Stimulated activated naive B cell treated with anti-CD40 and anti-IgM and Interleukin-4, amounts not matched to agents 10 μg/mL and 1 μg/mL and 100 μg/mL, for 72 hours (primary cell): ENCODE results near the gene PTPRC.
A peak's percentile ranks its signal among the peaks of the same experiment; 100 is the strongest.

Source experiments
- ATAC-seq, 2 donors: fragments of 150-1000 bp; cut with Tn5 transposase; replicated peaks; 2 replicates each; pipeline ENCODE4 v1.10.0; 2021; ENCODE audit warnings: moderate library complexity in 1 of 2
- DNase-seq: peaks from one replicate; pipeline ENCODE4 v3.0.0; 2021
- H3K27ac Mint-ChIP-seq: one replicate; pipeline ENCODE4 v1.8.0; 2022; ENCODE audit warnings: mild to moderate bottlenecking, mixed read lengths
- H3K27me3 Mint-ChIP-seq, 2 donors: one replicate each; pipeline ENCODE4 v1.8.0; 2022; ENCODE audit warnings: mixed read lengths in 2 of 2
- H3K36me3 Mint-ChIP-seq, 2 donors: one replicate each; pipeline ENCODE4 v1.8.0; 2022; ENCODE audit warnings: mixed read lengths in 2 of 2, mild to moderate bottlenecking in 1 of 2
- H3K4me1 Mint-ChIP-seq, 2 donors: one replicate each; pipeline ENCODE4 v1.8.0; 2022; ENCODE audit warnings: mixed read lengths in 2 of 2, mild to moderate bottlenecking in 1 of 2
- H3K4me3 Mint-ChIP-seq, 2 donors: one replicate each; pipeline ENCODE4 v1.8.0; 2022; ENCODE audit warnings: mild to moderate bottlenecking in 2 of 2, mixed read lengths in 2 of 2, moderate library complexity in 1 of 2
- H3K9me3 Mint-ChIP-seq, 2 donors: one replicate each; pipeline ENCODE4 v1.8.0; 2022; ENCODE audit warnings: mixed read lengths in 2 of 2, mild to moderate bottlenecking in 1 of 2

Gene PTPRC

DNA sequence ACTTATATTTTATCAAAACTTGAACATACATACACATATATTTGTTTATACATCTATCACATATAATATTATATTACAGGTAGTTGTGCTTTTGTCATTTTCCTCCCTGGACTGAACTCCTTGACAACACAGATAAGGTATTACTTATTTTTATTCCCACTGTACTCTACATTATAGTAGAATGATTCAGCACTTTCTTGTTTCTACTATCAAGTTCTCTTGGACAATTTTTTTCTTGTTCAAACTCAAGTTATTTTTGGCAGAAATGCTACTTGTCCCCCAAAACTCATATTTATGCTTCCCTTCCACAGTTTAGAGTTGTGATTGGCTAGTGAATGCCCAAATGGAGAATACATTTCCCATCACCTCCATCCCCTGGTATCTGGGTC, 10.8 kb upstream of the PTPRC start:
- no peak for ATAC-seq
- Mint-ChIP-seq H3K27ac (peak overlapping the region; percentile 88), H3K9me3 (peaks cover 5 to 12% of the 10 kb centered on the region in 2 donors)

GRCh38 chr1:198629610-198630009, 9.2 kb upstream of the PTPRC start:
- ATAC-seq: no peak
- peaks cover 40 to 85% of the 10 kb centered on the region in 2 donors for H3K4me1 Mint-ChIP-seq
- H3K27me3 Mint-ChIP-seq: no peaks in the 10 kb centered on the region
- DNase-seq: no peak
- no peak overlapping the region for H3K27ac Mint-ChIP-seq
- peaks cover 11 to 22% of the 10 kb centered on the region in 2 donors for H3K9me3 Mint-ChIP-seq
- H3K36me3 Mint-ChIP-seq: peaks cover 15 to 22% of the 10 kb centered on the region in 2 donors
- no peak overlapping the region for H3K4me3 Mint-ChIP-seq

More for the DNA sequence above, 10.8 kb upstream of the PTPRC start:
- peaks cover 7 to 11% of the 10 kb centered on the region in 2 donors for H3K36me3 Mint-ChIP-seq
- H3K27me3 Mint-ChIP-seq: no peaks in the 10 kb centered on the region
- peaks cover 34 to 81% of the 10 kb centered on the region in 2 donors for H3K4me1 Mint-ChIP-seq
- no peak for DNase-seq
- peak overlapping the region; percentile 27 to 43 for H3K4me3 Mint-ChIP-seq

- no peak for DNase-seq
- Mint-ChIP-seq H3K4me1 (peaks cover 44 to 90% of the 10 kb centered on the region in 2 donors), H3K27me3 (no peaks in the 10 kb centered on the region), H3K4me3 (no peak overlapping the region), H3K27ac (no peak overlapping the region), H3K36me3 (peaks cover 15 to 22% of the 10 kb centered on the region in 2 donors), H3K9me3 (peaks cover 11 to 22% of the 10 kb centered on the region in 2 donors)
- ATAC-seq: no peak
Measured at GRCh38 chr1:198630863-198631262, 8.0 kb upstream of the PTPRC start.

GRCh38 chr1:198631292-198631691, 7.5 kb upstream of the PTPRC start:
- Mint-ChIP-seq H3K4me1 (peaks cover 44 to 89% of the 10 kb centered on the region in 2 donors), H3K9me3 (peaks cover 10 to 19% of the 10 kb centered on the region in 2 donors), H3K36me3 (peaks cover 14 to 19% of the 10 kb centered on the region in 2 donors), H3K4me3 (no peak overlapping the region), H3K27me3 (no peaks in the 10 kb centered on the region), H3K27ac (no peak overlapping the region)
- no peak for ATAC-seq
- DNase-seq: no peak

DNA sequence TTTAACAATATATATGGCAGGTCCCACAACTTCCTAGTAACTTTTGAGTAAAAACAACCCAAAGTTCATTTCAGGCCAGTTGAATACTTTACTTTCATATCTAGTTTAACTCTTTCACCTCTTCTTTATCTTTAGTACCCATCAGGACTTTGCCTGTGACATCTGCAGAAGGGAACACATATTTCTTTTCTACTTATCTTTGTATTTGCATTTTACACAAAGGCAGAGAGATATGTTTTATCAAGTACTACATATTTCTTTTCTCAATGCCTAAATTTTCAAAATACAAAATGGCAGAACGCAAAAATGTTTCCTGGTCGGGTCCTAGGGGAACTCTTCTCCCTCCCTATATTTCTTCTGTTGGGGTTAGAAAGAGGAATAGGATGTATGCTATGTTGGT, 6.8 kb upstream of the PTPRC start:
- DNase-seq (no peak), ATAC-seq (no peak)
- Mint-ChIP-seq H3K4me1 (peaks cover 41 to 88% of the 10 kb centered on the region in 2 donors), H3K9me3 (peaks cover 8 to 14% of the 10 kb centered on the region in 2 donors), H3K4me3 (peak overlapping the region in 1 of 2 donors; percentile 34), H3K27ac (peak overlapping the region; percentile 62), H3K27me3 (no peaks in the 10 kb centered on the region), H3K36me3 (peaks cover 11 to 19% of the 10 kb centered on the region in 2 donors)

DNA sequence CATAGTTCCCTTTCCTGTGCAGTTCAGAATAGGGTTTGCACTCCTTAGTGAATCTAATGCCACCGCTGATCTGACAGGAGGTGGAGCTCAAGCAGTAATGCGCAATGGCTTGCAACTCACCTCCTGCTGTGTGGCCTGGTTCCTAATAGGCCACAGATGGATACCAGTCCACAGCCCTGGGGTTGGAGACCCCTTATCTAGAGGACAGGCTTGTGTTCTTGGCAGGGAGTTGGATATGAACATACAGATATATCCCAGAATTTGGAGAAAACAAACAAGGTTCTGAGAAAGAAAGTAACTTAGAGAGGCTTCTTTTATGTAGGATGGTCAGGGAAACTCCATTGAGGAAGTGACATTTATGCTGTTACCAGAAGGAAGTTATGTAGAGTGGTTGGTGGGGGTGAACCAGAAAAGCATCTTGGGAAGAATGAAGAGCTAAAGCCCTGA, 5.1 kb upstream of the PTPRC start:
- H3K4me1 Mint-ChIP-seq: peaks cover 36 to 79% of the 10 kb centered on the region in 2 donors

DNA sequence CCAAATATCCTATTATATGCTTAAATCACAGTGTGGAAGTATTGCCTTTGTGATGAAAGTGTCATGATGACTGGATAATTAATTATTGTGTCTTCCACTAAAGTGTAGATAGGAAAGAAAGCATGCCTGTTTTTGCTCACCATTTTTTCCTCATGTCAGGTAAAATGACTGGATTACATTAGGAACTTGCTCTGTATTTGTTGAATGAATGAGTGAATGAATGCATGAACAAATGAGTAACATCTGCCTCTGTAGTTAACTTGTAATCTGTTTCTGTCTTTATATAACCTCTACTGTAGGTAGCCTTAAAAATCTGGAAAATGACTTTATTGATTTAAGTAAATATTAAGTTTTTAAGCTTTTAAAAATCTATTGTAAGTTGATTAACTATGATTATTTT, 2.9 kb upstream of the PTPRC start:
- no peaks in the 10 kb centered on the region for H3K27me3 Mint-ChIP-seq
- peaks cover 28 to 61% of the 10 kb centered on the region in 2 donors for H3K4me1 Mint-ChIP-seq
- peak overlapping the region; percentile 93 for H3K27ac Mint-ChIP-seq
- H3K4me3 Mint-ChIP-seq: no peak overlapping the region
- peaks cover 8 to 11% of the 10 kb centered on the region in 2 donors for H3K9me3 Mint-ChIP-seq
- DNase-seq: no peak
- no peak for ATAC-seq
- H3K36me3 Mint-ChIP-seq: peaks cover 12 to 22% of the 10 kb centered on the region in 2 donors

More for the DNA sequence above, 5.1 kb upstream of the PTPRC start:
- Mint-ChIP-seq H3K27me3 (no peaks in the 10 kb centered on the region), H3K4me3 (peak overlapping the region; percentile 39 to 52), H3K36me3 (peaks cover 11 to 19% of the 10 kb centered on the region in 2 donors), H3K27ac (peak overlapping the region; percentile 56), H3K9me3 (peaks cover 8 to 11% of the 10 kb centered on the region in 2 donors)
- peak; percentile 77 to 78 for ATAC-seq
- DNase-seq: no peak

DNA sequence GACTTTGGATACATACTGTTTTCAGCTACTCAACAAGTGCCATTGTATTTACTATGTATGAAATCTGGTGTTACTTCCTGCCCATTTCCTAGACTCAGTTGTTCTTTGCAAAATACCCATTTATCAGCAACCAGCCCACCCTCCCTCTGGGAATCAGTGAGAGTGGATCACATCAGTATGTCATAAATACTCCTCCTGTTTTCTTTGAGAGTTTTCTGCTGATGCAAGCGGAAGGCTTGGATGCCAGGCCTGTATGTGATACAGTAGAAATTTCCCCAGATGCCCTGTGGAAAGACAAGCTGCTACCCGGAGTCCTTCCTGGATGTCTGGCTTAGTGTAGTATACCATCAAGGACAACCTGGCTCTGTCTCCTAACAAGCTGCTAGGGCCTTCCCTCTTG, 2.4 kb upstream of the PTPRC start:
- Mint-ChIP-seq H3K4me1 (peaks cover 26 to 56% of the 10 kb centered on the region in 2 donors), H3K27ac (peak overlapping the region; percentile 90), H3K4me3 (peak overlapping the region; percentile 1 to 44), H3K27me3 (no peaks in the 10 kb centered on the region), H3K36me3 (peaks cover 12 to 23% of the 10 kb centered on the region in 2 donors), H3K9me3 (peaks cover 8 to 11% of the 10 kb centered on the region in 2 donors)
- DNase-seq (no peak), ATAC-seq (no peak)

GRCh38 chr1:198637157-198637556, 1.7 kb upstream of the PTPRC start:
- Mint-ChIP-seq H3K27ac (peak overlapping the region; percentile 90), H3K36me3 (peaks cover 15 to 27% of the 10 kb centered on the region in 2 donors), H3K27me3 (no peaks in the 10 kb centered on the region), H3K4me1 (peaks cover 26 to 50% of the 10 kb centered on the region in 2 donors), H3K4me3 (peak overlapping the region; percentile 30 to 66), H3K9me3 (peaks cover 8 to 11% of the 10 kb centered on the region in 2 donors)
- ATAC-seq: no peak
- DNase-seq: no peak

DNA sequence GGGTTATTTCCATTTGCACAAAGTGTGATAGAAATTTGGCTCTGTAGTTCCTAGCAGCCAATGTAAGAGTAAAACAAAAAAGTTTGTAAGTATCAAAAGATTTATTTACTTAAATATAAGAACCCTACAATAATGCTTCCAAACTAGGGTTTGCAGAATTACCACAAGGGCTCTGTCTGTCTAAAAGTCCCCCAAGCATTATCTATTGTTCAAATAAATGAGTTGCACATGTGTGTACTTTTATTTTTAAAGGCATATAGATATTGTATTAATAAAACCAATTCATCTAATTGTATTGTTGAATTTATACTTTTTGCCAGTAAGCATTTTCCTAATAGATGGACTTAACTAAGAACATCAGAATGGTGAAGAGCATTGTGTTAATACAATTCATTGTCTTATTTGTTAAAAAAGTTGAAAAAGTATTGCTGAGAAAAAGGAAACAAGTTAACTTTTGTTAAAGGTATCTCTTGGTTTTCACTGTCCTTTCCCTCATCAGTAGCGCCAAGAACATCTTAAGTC, 863 bp upstream of the PTPRC start:
- H3K4me1 Mint-ChIP-seq: peaks cover 30 to 54% of the 10 kb centered on the region in 2 donors
- H3K4me3 Mint-ChIP-seq: peak overlapping the region; percentile 80 to 82
- peak overlapping the region; percentile 94 for H3K27ac Mint-ChIP-seq
- ATAC-seq: no peak
- peaks cover 6 to 11% of the 10 kb centered on the region in 2 donors for H3K9me3 Mint-ChIP-seq
- DNase-seq: no peak
- H3K27me3 Mint-ChIP-seq: no peaks in the 10 kb centered on the region
- H3K36me3 Mint-ChIP-seq: peaks cover 22 to 33% of the 10 kb centered on the region in 2 donors

DNA sequence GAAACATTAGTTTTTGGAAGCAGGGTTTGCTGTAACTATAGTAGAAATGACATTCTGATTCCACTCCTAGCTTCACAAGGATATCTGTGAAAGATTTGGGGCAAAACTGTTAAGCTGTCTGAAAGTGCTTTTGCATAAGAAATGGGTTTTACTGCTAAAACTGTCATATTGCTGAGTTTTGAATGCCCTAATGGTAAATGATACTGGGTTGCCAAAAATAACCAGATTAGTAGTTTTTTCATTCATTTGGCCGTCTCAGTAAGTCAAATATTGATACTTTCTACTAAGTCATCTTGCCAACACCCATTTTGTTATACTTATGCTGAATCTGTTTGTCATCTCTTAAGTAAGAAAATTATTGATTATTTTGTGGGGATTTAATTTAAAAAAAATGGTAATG, 399 bp upstream of the PTPRC start:
- H3K4me3 Mint-ChIP-seq: peak overlapping the region; percentile 80 to 82
- no peaks in the 10 kb centered on the region for H3K27me3 Mint-ChIP-seq
- DNase-seq (no peak), ATAC-seq (peak; percentile 11)
- H3K36me3 Mint-ChIP-seq: peaks cover 21 to 33% of the 10 kb centered on the region in 2 donors
- peaks cover 31 to 54% of the 10 kb centered on the region in 2 donors for H3K4me1 Mint-ChIP-seq
- peaks cover 3 to 7% of the 10 kb centered on the region in 2 donors for H3K9me3 Mint-ChIP-seq
- H3K27ac Mint-ChIP-seq: peak overlapping the region; percentile 94

DNA sequence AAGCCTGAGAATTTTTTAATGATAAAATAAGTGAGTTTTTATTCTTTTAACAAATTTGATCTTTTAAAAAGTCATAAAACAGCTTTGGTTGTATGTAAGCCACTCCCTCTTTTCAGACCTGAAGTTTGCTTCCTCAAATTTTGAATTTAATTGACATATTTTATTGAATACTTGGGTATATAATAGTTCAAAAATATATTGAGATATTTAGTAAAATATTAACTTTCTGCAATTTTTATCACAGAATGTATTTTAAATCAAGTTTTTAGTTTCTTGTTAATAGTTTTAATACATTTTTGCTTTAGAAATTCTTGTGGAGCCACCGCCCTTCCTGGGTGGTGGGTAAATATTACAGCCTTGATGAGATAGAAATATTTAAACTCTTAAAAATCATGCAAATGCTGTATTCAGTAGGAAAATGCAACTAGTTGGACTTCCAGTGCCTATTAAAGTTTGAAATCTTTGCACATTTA, 867 bp downstream of the PTPRC start:
- Mint-ChIP-seq H3K4me3 (peak overlapping the region; percentile 85 to 91), H3K9me3 (peaks cover 0 to 4% of the 10 kb centered on the region in 2 donors), H3K27ac (peak overlapping the region; percentile 96), H3K36me3 (peaks cover 20 to 32% of the 10 kb centered on the region in 2 donors), H3K4me1 (peaks cover 26 to 47% of the 10 kb centered on the region in 2 donors), H3K27me3 (no peaks in the 10 kb centered on the region)
- DNase-seq (no peak), ATAC-seq (no peak)

DNA sequence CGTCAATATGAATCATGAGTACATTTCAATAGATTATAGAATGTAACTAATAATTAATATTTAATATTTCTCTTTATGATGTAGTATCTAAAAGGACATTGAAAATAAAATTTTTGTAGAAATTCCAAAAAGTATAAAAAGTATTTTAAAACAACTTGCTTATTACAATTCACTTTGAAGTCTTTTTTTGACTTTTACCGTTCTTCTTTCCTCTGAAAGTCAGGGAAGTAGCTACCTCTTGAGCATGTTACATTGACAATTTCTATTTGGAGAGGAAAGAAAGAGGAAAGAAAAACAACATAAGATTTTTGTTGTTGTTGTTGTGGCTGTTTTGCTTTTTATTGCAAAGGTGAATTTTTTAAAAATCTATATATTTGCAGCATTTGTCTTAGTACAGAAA, 1.3 kb downstream of the PTPRC start:
- peaks cover 20 to 32% of the 10 kb centered on the region in 2 donors for H3K36me3 Mint-ChIP-seq
- no peak for ATAC-seq
- peaks cover 0 to 4% of the 10 kb centered on the region in 2 donors for H3K9me3 Mint-ChIP-seq
- peak overlapping the region; percentile 96 for H3K27ac Mint-ChIP-seq
- H3K4me1 Mint-ChIP-seq: peaks cover 26 to 42% of the 10 kb centered on the region in 2 donors
- peak overlapping the region; percentile 85 to 91 for H3K4me3 Mint-ChIP-seq
- H3K27me3 Mint-ChIP-seq: no peaks in the 10 kb centered on the region
- DNase-seq: no peak

GRCh38 chr1:198641501-198641900, 2.7 kb downstream of the PTPRC start:
- peaks cover 19 to 36% of the 10 kb centered on the region in 2 donors for H3K4me1 Mint-ChIP-seq
- peak; percentile 73 to 78 for ATAC-seq
- peak overlapping the region; percentile 96 for H3K27ac Mint-ChIP-seq

More at GRCh38 chr1:198641501-198641900, 2.7 kb downstream of the PTPRC start:
- Mint-ChIP-seq H3K4me3 (peak overlapping the region; percentile 85 to 86), H3K9me3 (peaks cover 0 to 4% of the 10 kb centered on the region in 2 donors), H3K27me3 (no peaks in the 10 kb centered on the region), H3K36me3 (peaks cover 23 to 34% of the 10 kb centered on the region in 2 donors)
- DNase-seq: no peak
